ENCODE results near the gene PCDH17. TPM values are rescaled to one million over a fixed set of nuclear protein-coding genes. Genes with fewer than 3 reads are reported as not detected.

Gene PCDH17
- total and polyA plus RNA-seq, 8 donors = 2.1 to 10.2 (median 7.4) TPM

DNA sequence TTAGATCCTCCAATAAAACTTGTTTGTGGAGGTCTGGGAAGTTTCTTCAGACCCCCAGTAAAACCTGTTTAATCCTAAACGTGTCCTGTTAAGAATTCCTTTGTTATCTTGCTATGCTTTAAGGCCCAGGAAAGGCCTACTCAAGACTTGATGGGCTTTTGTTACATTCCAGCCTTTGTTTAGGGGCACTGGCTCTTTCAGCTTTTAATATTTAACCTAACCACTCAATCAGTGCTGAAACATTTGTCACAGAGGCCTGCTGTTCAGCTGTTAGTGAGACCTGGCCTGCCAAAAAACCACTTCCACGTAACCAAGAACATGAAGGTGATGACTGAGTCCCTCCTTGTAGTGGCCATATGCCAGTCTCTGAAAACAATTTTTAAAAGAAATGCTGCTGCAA, 41.7 kb downstream of the PCDH17 start:
- H3K27me3 ChIP-seq = no peaks in the 10 kb centered on the region
- no peak overlapping the region for H3K27ac ChIP-seq
- no peaks in the 10 kb centered on the region for H3K9me3 ChIP-seq
- 36 to 41% methylated on average over 2 of the region's 2 CpGs for whole genome bisulfite sequencing, 2 donors
- H3K36me3 ChIP-seq = no peaks in the 10 kb centered on the region
- DNase-seq = peak in 1 of 6 donors; percentile 8
- H3K4me3 ChIP-seq = no peak overlapping the region
- FAIRE-seq = no peak
- ATAC-seq = peak in 2 of 4 donors; percentile 71 to 79
- TF ChIP-seq CTCF (IDR thresholded peaks at IDR 0.05) = no peak
- intact Hi-C loops (cut with DNase I) = no loop called here
- H3K4me1 ChIP-seq = no peaks in the 10 kb centered on the region

DNA sequence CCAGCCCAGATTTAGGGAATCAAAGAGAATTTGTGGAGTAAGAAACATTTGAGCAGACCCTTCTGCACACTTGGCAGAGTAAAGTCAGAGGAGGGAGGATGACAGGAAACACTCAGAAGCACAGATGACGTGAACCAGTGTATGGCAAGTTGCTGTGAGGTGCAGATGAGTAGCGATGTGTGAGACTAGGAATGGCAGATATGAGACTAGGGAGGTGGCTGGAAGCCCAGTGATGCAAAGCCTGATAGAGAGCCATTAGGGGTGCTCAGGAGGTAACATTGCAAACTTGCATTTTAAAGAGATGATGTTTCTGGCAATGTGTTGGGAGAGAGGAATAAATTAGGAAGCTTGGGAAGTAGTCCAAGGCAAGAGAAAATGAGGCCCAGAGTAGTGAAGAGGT, 44.0 kb downstream of the PCDH17 start:
- no peaks in the 10 kb centered on the region for H3K36me3 ChIP-seq
- no peaks in the 10 kb centered on the region for H3K4me1 ChIP-seq
- DNase-seq = no peak
- no peak overlapping the region for H3K4me3 ChIP-seq
- no peak for TF ChIP-seq CTCF (IDR thresholded peaks at IDR 0.05)
- no peak overlapping the region for H3K27ac ChIP-seq
- no peak for FAIRE-seq
- 67 to 72% methylated on average over 2 of the region's 2 CpGs for WGBS, 2 donors
- intact Hi-C loops (cut with DNase I) = no loop called here
- ATAC-seq = no peak
- H3K27me3 ChIP-seq = no peaks in the 10 kb centered on the region
- no peaks in the 10 kb centered on the region for H3K9me3 ChIP-seq

DNA sequence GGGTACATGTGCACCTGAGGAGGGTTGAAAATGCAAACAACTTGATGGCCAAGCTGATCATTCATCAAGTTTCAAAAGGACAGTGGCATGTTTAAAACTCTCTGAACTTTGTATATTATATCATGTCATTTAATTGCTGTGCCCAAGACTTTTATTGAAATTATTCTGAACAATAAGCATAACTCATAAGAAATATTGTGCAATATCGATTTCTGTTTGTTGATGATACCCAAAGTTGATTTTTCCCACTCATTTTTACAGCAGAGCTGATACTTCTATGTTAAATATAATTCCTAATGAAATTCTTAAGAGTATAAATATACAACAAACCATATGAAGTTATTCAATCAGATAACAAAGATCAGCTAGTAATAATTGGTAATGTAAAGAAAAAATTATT, 49.1 kb downstream of the PCDH17 start:
- no peaks in the 10 kb centered on the region for H3K36me3 ChIP-seq
- H3K9me3 ChIP-seq = no peaks in the 10 kb centered on the region
- H3K27ac ChIP-seq = no peak overlapping the region
- no peaks in the 10 kb centered on the region for H3K27me3 ChIP-seq
- DNase-seq (no peak), ATAC-seq (no peak), FAIRE-seq (no peak)
- no peaks in the 10 kb centered on the region for H3K4me1 ChIP-seq
- no peak overlapping the region for H3K4me3 ChIP-seq
- TF ChIP-seq CTCF (IDR thresholded peaks at IDR 0.05) = no peak
- intact Hi-C loops (cut with DNase I) = no loop called here
- 71 to 86% methylated on average over 1 of the region's 1 CpG for WGBS, 2 donors

DNA sequence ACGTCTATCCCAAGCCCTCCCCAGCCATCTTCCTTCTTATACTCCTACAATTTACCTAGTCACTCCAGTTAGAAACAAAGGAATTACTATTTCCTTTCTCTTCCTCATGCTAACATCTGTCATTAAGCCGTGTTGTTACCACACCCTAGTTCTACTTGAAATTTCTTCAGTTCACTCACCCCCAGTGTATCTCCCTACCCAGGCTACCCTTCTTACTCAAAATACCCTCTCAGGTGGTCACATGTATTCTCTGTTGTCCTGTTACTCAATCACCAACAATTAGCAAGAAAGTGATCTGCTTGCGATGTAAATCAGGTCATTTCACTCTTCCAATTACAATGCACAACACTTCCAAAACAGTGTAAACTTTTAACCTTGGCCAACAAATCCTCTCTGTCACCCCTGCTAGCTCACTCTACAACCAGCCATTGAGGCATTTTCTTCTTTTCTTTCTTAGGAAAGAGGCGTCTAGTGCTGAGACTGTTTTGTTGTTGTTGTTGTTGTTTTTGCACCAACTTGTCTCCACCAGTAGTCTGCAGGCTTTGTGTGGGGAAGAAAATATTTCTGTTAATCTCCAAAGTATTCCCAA, 50.7 kb downstream of the PCDH17 start:
- 55 to 65% methylated on average over 4 of the region's 4 CpGs for WGBS, 2 donors
- FAIRE-seq (no peak), DNase-seq (no peak), ATAC-seq (no peak)
- intact Hi-C loops (cut with DNase I) = no loop called here
- Histone ChIP-seq H3K27ac (no peak overlapping the region), H3K36me3 (no peaks in the 10 kb centered on the region), H3K9me3 (no peaks in the 10 kb centered on the region), H3K4me1 (no peaks in the 10 kb centered on the region), H3K4me3 (no peak overlapping the region), H3K27me3 (no peaks in the 10 kb centered on the region)
- TF ChIP-seq CTCF (IDR thresholded peaks at IDR 0.05) = no peak

DNA sequence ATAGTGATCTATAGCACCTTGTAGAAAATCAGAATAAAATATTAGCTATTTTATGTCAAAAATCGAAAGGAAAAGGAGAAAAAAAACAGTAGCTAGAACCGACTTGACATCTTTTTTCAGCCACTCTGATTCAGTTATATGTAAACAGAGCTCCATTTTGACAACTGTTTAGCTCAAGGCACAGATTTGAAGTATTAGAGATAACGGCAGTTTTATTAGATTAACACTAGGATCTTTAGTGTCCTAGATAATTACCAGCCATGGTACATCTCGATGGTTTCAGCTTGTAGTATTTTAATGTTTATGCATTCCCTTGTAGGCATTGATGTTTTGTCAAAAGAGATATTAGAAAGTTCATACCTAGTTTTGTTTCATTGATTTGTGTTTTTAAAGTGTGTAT, 67.3 kb downstream of the PCDH17 start:
- TF ChIP-seq CTCF (IDR thresholded peaks at IDR 0.05) = no peak
- FAIRE-seq = no peak
- intact Hi-C loops (cut with DNase I) = no loop called here
- H3K4me1 ChIP-seq = no peaks in the 10 kb centered on the region
- H3K27ac ChIP-seq = no peak overlapping the region
- H3K36me3 ChIP-seq = no peaks in the 10 kb centered on the region
- no peak for DNase-seq
- no peak for ATAC-seq
- no peak overlapping the region for H3K4me3 ChIP-seq
- no peaks in the 10 kb centered on the region for H3K9me3 ChIP-seq
- WGBS, 2 donors = 43 to 49% methylated on average over 4 of the region's 4 CpGs
- H3K27me3 ChIP-seq = no peaks in the 10 kb centered on the region

Data from pancreas (tissue), 10 donors.